Chondrocyte (in vitro differentiated cells): ENCODE data around the gene LDB3. TPM values are rescaled to one million over a fixed set of nuclear protein-coding genes. Genes with fewer than 3 reads are reported as not detected.

Experiments used
- DNase-seq: peaks from one replicate; pipeline ENCODE4 v3.0.0; 2021; ENCODE audit warnings: mixed read lengths, low spot score
- H3K27ac Mint-ChIP-seq: one replicate; pipeline ENCODE4 v1.8.0; 2021; ENCODE audit warnings: mild to moderate bottlenecking, moderate library complexity, mixed read lengths; ENCODE audit not compliant: unreplicated experiment
- H3K27me3 Mint-ChIP-seq: 2 replicates; pipeline ENCODE4 v1.8.0; 2021; ENCODE audit warnings: low read depth, mixed read lengths
- H3K36me3 Mint-ChIP-seq: 2 replicates; pipeline ENCODE4 v1.8.0; 2021; ENCODE audit warnings: low read depth, mixed read lengths
- H3K4me1 Mint-ChIP-seq: 2 replicates; pipeline ENCODE4 v1.8.0; 2021; ENCODE audit warnings: low read depth, mild to moderate bottlenecking, mixed read lengths
- H3K4me3 Mint-ChIP-seq: one replicate; pipeline ENCODE4 v1.8.0; 2021; ENCODE audit warnings: mild to moderate bottlenecking, moderate library complexity, mixed read lengths; ENCODE audit not compliant: unreplicated experiment
- H3K9me3 Mint-ChIP-seq: 2 replicates; pipeline ENCODE4 v1.8.0; 2021; ENCODE audit warnings: low read depth, mixed read lengths
- CTCF ChIP-seq: fragments of 200-600 bp; sonication (generic); IDR thresholded peaks from 2 replicates; pipeline ENCODE4 v1.5.0; 2021; ENCODE audit warnings: antibody characterized with exemption, mild to moderate bottlenecking, moderate library complexity
- total RNA-seq: library from RNA; stranded (reverse); gene quantifications from 3 replicates; pipeline ENCODE4 v1.2.1, GENCODE V29; 2021

LDB3 gene
- total RNA-seq, 1 donor from 2014 or later = 21.5 TPM

GRCh38 chr10:86724445-86724844, 56.1 kb downstream of the LDB3 start:
- H3K27ac Mint-ChIP-seq = no peak overlapping the region
- no peaks in the 10 kb centered on the region for H3K4me1 Mint-ChIP-seq
- no peaks in the 10 kb centered on the region for H3K27me3 Mint-ChIP-seq
- peaks cover 17% of the 10 kb centered on the region for H3K36me3 Mint-ChIP-seq
- no peaks in the 10 kb centered on the region for H3K9me3 Mint-ChIP-seq
- DNase-seq = no peak
- H3K4me3 Mint-ChIP-seq = no peak overlapping the region
- TF ChIP-seq CTCF = no peak

- no peaks in the 10 kb centered on the region for H3K27me3 Mint-ChIP-seq
- no peak for DNase-seq
- no peaks in the 10 kb centered on the region for H3K4me1 Mint-ChIP-seq
Observed at GRCh38 chr10:86725980-86726676, 57.8 kb downstream of the LDB3 start.

GRCh38 chr10:86726677-86726999, 58.3 kb downstream of the LDB3 start:
- Mint-ChIP-seq H3K9me3 (no peaks in the 10 kb centered on the region), H3K4me3 (no peak overlapping the region), H3K4me1 (no peaks in the 10 kb centered on the region), H3K36me3 (peaks cover 19% of the 10 kb centered on the region), H3K27ac (no peak overlapping the region), H3K27me3 (no peaks in the 10 kb centered on the region)
- TF ChIP-seq CTCF = no peak
- no peak for DNase-seq

More at GRCh38 chr10:86725980-86726676, 57.8 kb downstream of the LDB3 start:
- Mint-ChIP-seq H3K4me3 (no peak overlapping the region), H3K36me3 (peaks cover 21% of the 10 kb centered on the region), H3K9me3 (no peaks in the 10 kb centered on the region), H3K27ac (no peak overlapping the region)
- no peak for TF ChIP-seq CTCF

- Mint-ChIP-seq H3K4me1 (no peaks in the 10 kb centered on the region), H3K27ac (no peak overlapping the region), H3K36me3 (peaks cover 19% of the 10 kb centered on the region), H3K4me3 (no peak overlapping the region), H3K9me3 (no peaks in the 10 kb centered on the region), H3K27me3 (no peaks in the 10 kb centered on the region)
- TF ChIP-seq CTCF = no peak
- DNase-seq = no peak
Observed at GRCh38 chr10:86727470-86727869, 59.2 kb downstream of the LDB3 start.

GRCh38 chr10:86728056-86728455, 59.7 kb downstream of the LDB3 start:
- DNase-seq = no peak
- Mint-ChIP-seq H3K27ac (no peak overlapping the region), H3K27me3 (no peaks in the 10 kb centered on the region), H3K4me1 (no peaks in the 10 kb centered on the region), H3K36me3 (peaks cover 20% of the 10 kb centered on the region), H3K4me3 (no peak overlapping the region), H3K9me3 (no peaks in the 10 kb centered on the region)
- TF ChIP-seq CTCF = no peak
